NB4 (cell line): ENCODE results near the gene RNF220.

Source experiments
- DNase-seq: peaks from one replicate; pipeline ENCODE4 v3.0.0; 2010; ENCODE audit warnings: low read depth
- H3K4me3 ChIP-seq: one replicate; pipeline ENCODE4 v1.5.1; 2011; ENCODE audit warnings: mild to moderate bottlenecking, low read depth, low read length, moderate library complexity
- CTCF ChIP-seq: IDR thresholded peaks from one replicate; pipeline ENCODE4 v1.5.1; 2012; ENCODE audit warnings: low read depth, low read length
- MAX ChIP-seq: IDR thresholded peaks from 2 replicates; pipeline ENCODE4 v1.6.1; 2011; ENCODE audit warnings: low read depth, low read length
- MYC ChIP-seq: IDR thresholded peaks from 2 replicates; pipeline ENCODE4 v1.6.1; 2011; ENCODE audit warnings: low read depth, low read length
- POLR2A ChIP-seq: IDR thresholded peaks from 2 replicates; pipeline ENCODE4 v1.6.1; 2011; ENCODE audit warnings: mild to moderate bottlenecking; ENCODE audit not compliant: insufficient read length; ENCODE audit errors: extremely low read depth

The RNF220 gene

GRCh38 chr1:44565833-44566232, 160.8 kb downstream of the RNF220 start:
- no peak overlapping the region for H3K4me3 ChIP-seq
- no peak for DNase-seq
- TF ChIP-seq CTCF (no peak), POLR2A (no peak), MYC (no peak), MAX (no peak)

- TF ChIP-seq MYC (no peak), POLR2A (no peak), MAX (no peak), CTCF (no peak)
- DNase-seq, result no peak
- H3K4me3 ChIP-seq, result no peak overlapping the region
Measured at GRCh38 chr1:44566281-44567046, 161.4 kb downstream of the RNF220 start.

- TF ChIP-seq MYC, result no peak
- TF ChIP-seq CTCF, result no peak
- TF ChIP-seq POLR2A, result no peak
- no peak for TF ChIP-seq MAX
- no peak overlapping the region for H3K4me3 ChIP-seq
- no peak for DNase-seq
Measured at GRCh38 chr1:44568128-44568900, 163.3 kb downstream of the RNF220 start.

GRCh38 chr1:44569491-44569890, 164.4 kb downstream of the RNF220 start:
- no peak overlapping the region for H3K4me3 ChIP-seq
- TF ChIP-seq MAX, result no peak
- TF ChIP-seq MYC, result no peak
- no peak for TF ChIP-seq CTCF
- no peak for TF ChIP-seq POLR2A
- no peak for DNase-seq

- peak; percentile 39 for DNase-seq
- no peak overlapping the region for H3K4me3 ChIP-seq
- peak; percentile 46 for TF ChIP-seq CTCF
- no peak for TF ChIP-seq MYC
- TF ChIP-seq POLR2A, result no peak
- TF ChIP-seq MAX, result 0 out of 2 replicates have a peak, but pooled peaks have one; percentile 2
Measured at GRCh38 chr1:44571712-44572571, 166.9 kb downstream of the RNF220 start.
